Measurements from ENCODE around the gene GPD1.

Gene GPD1

GRCh38 chr12:50087151-50087550, 16.7 kb upstream of the GPD1 start:
- DNase-seq (ENCODE audit: low read depth in 2 of 2), result no peak
- H3K4me3 ChIP-seq (replicated peaks in 1 of 2; ENCODE audit: low read depth in 2 of 2, low read length in 2 of 2), result no peak overlapping the region
- TF ChIP-seq CTCF (IDR thresholded peaks at IDR 0.05; ENCODE audit: low read depth, low read length), result no peak

- DNase-seq (ENCODE audit: low read depth in 2 of 2), result peak; percentile 63 to 92
- no peak overlapping the region for H3K4me3 ChIP-seq (replicated peaks in 1 of 2; ENCODE audit: low read depth in 2 of 2, low read length in 2 of 2)
- TF ChIP-seq CTCF (IDR thresholded peaks at IDR 0.05; ENCODE audit: low read depth, low read length), result no peak
These were observed 15.8 kb upstream of the GPD1 start for GRCh38 chr12:50087995-50088394.

GRCh38 chr12:50088577-50089335, 15.1 kb upstream of the GPD1 start:
- DNase-seq (ENCODE audit: low read depth in 2 of 2), result peak; percentile 61 to 66
- no peak overlapping the region for H3K4me3 ChIP-seq (replicated peaks in 1 of 2; ENCODE audit: low read depth in 2 of 2, low read length in 2 of 2)
- peak; percentile 89 for TF ChIP-seq CTCF (IDR thresholded peaks at IDR 0.05; ENCODE audit: low read depth, low read length)

- no peak for TF ChIP-seq CTCF (IDR thresholded peaks at IDR 0.05; ENCODE audit: low read depth, low read length)
- no peak overlapping the region for H3K4me3 ChIP-seq (replicated peaks in 1 of 2; ENCODE audit: low read depth in 2 of 2, low read length in 2 of 2)
- DNase-seq (ENCODE audit: low read depth in 2 of 2), result no peak
These were observed 14.1 kb upstream of the GPD1 start for GRCh38 chr12:50089730-50090129.

- no peak for DNase-seq (ENCODE audit: low read depth in 2 of 2)
- no peak overlapping the region for H3K4me3 ChIP-seq (replicated peaks in 1 of 2; ENCODE audit: low read depth in 2 of 2, low read length in 2 of 2)
- TF ChIP-seq CTCF (IDR thresholded peaks at IDR 0.05; ENCODE audit: low read depth, low read length), result no peak
These were observed 13.4 kb upstream of the GPD1 start for GRCh38 chr12:50090391-50090790.

GRCh38 chr12:50097952-50098351, 5.9 kb upstream of the GPD1 start:
- no peak for DNase-seq (ENCODE audit: low read depth in 2 of 2)
- H3K4me3 ChIP-seq (replicated peaks in 1 of 2; ENCODE audit: low read depth in 2 of 2, low read length in 2 of 2), result no peak overlapping the region
- no peak for TF ChIP-seq CTCF (IDR thresholded peaks at IDR 0.05; ENCODE audit: low read depth, low read length)
